Inflammatory macrophage treated with lipopolysaccharide for 1 hour (primary cell): Measurements from ENCODE around the gene TINAGL1.

ENCODE experiments used
- DNase-seq, 2 donors: peaks; one replicate each; pipeline ENCODE4 v3.0.0-alpha.2; 2020 to 2022

TINAGL1 gene

DNA sequence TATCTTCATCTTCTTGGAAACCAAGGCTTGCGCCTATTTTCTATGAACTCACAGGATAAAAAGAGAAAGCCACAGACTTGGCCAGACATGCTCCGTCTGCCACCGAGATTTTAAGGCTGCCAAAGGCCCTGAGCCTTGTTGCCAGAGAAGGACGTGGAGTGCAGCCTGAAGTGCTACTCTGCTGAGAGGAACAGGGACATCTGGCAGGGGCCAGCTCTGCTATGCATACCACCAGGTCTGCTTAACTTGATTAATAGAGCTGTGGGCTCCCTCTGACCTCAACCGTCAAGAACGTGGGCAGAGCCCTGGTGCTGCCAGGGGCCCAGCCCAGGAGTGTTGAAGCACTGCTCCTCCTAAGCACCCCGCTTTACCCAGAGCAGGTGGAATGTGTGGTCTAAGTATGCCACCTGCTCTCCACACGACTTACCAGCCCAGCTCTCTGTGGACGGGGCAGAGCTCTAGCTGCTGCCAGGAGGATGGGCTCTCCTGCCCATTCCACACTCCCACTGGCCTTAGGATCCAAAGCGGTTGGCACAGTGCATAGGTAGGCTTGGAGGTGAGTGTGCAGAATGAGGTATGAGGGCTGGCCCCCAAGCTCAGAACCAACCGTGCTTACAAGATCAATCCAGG is 51.7 kb downstream of the TINAGL1 start:
- no peak for DNase-seq

DNA sequence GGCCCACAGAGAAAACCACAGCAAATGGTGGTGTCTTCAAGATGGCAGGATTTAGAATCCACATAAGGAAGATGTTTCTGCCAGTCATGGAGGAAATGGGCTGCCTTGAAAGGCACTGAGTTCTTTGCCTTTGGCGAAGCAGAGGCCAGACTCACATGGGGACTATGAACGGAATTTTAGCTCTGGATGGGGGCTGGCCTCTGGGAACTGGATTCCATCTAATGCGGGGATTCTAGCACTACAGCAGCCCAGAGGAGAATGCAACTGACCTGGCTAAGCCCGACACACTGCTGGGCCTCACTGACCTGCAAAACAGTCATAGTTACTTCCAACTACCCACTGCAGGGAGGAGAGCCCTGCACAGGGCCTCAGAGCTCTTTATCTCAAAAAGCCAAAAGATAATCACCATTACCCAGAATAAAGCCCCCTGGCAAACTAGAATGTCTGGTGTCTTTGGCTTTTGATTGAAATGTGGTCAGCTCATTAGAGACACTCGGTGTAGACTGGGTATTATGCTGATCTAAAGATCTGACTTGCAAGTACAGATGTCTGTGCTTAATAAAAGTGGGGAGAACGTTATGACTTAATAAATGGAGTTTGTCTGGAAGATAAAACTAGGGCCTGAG is 52.7 kb downstream of the TINAGL1 start:
- DNase-seq = no peak

DNA sequence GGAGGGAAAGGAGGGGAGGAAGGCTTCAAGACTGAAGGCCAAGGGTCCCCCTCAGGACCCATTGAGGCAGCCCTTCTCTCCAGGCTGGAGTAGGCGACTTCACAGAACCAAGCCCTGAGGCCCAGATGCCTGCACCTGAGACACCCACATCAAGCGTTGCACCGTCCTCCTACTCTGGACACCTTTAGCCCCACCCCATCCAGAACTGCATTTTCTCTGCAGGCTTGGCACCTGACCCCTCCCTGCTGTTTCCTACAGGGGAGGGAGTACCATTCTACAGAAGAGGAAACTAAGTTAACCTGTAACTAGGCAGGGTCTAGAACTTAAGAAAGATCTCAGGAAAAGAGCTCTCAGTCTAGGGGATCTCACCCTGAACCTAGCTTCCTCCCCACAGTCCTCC is 56.3 kb downstream of the TINAGL1 start:
- DNase-seq = no peak

DNA sequence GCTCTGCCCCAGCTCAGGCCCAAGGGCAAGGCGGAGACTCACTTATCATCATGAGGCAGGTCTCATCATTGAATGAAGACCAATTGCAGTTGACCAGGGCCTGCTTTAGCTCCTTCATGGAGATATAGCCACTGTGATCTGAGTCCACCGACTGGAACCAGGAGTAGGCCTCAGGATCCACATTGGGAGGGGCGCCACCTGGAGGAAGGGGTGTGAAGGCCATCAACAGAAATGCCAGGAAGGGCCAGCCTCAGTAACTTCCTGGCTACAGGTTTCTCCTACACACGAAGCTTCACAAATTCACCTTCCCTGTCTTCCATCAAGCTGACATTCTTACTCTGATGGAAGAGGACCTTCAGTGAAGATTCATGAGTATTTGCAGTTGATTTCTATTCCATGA is 56.8 kb downstream of the TINAGL1 start:
- DNase-seq = peak in 1 of 2 donors; percentile 50
